Natural killer cell treated with Interleukin-12 subunit alpha and Interleukin-12 subunit beta and Interleukin-15 and Interleukin-18, amount 100 ng/mL, for 72 hours (primary cell): ENCODE data around the gene ADAMTS12. TPM values are rescaled to one million over a fixed set of nuclear protein-coding genes. Genes with fewer than 3 reads are reported as not detected.

Source experiments
- ATAC-seq, 2 donors: fragments of 150-1000 bp; cut with Tn5 transposase in 1 of 2; sonication (Bioruptor Pico), chemical (Tn5 transposase) in 1 of 2; 2 replicates each; pipeline ENCODE4 v1.10.0; 2021
- DNase-seq: peaks from one replicate; pipeline ENCODE4 v3.0.0; 2022; ENCODE audit warnings: low spot score
- H3K27ac Mint-ChIP-seq, 2 donors: 1 replicate in 1 of 2; 2 replicates in 1 of 2; pipeline ENCODE4 v1.8.0; 2022; ENCODE audit warnings: mixed read lengths in 2 of 2, mild to moderate bottlenecking in 1 of 2, moderate library complexity in 1 of 2
- H3K27me3 Mint-ChIP-seq, 2 donors: 1 replicate in 1 of 2; 2 replicates in 1 of 2; pipeline ENCODE4 v1.8.0; 2022; ENCODE audit warnings: mixed read lengths in 2 of 2
- H3K36me3 Mint-ChIP-seq: one replicate; pipeline ENCODE4 v1.8.0; 2022; ENCODE audit warnings: mixed read lengths
- H3K4me1 Mint-ChIP-seq, 2 donors: 1 replicate in 1 of 2; 2 replicates in 1 of 2; pipeline ENCODE4 v1.8.0; 2022; ENCODE audit warnings: low read depth in 2 of 2, mixed read lengths in 2 of 2, mild to moderate bottlenecking in 1 of 2
- H3K4me3 Mint-ChIP-seq: one replicate; pipeline ENCODE4 v1.8.0; 2022; ENCODE audit warnings: mixed read lengths
- H3K9me3 Mint-ChIP-seq: 2 replicates; pipeline ENCODE4 v1.8.0; 2022; ENCODE audit warnings: mixed read lengths
- total RNA-seq, 2 donors: library from RNA; stranded (reverse); gene quantifications; one replicate each; pipeline ENCODE4 v1.2.3, GENCODE V29; 2022

Gene ADAMTS12
- total RNA-seq, 2 donors from 2014 or later: not detected

- ATAC-seq (no peak), DNase-seq (no peak)
- no peak overlapping the region for H3K27ac Mint-ChIP-seq
- peaks cover 8 to 10% of the 10 kb centered on the region in 2 donors for H3K4me1 Mint-ChIP-seq
- H3K36me3 Mint-ChIP-seq: no peaks in the 10 kb centered on the region
- H3K27me3 Mint-ChIP-seq: peaks cover 3 to 8% of the 10 kb centered on the region in 2 donors
- H3K9me3 Mint-ChIP-seq: no peaks in the 10 kb centered on the region
- H3K4me3 Mint-ChIP-seq: no peak overlapping the region
Measured at GRCh38 chr5:33848554-33848953, 43.2 kb downstream of the ADAMTS12 start.

- Mint-ChIP-seq H3K4me3 (no peak overlapping the region), H3K36me3 (no peaks in the 10 kb centered on the region), H3K4me1 (peaks cover 10% of the 10 kb centered on the region in 2 donors), H3K9me3 (peaks cover 7% of the 10 kb centered on the region), H3K27me3 (peaks cover under 1 to 3% of the 10 kb centered on the region in 2 donors), H3K27ac (no peak overlapping the region)
- DNase-seq (no peak), ATAC-seq (no peak)
Measured at GRCh38 chr5:33846851-33847250, 44.9 kb downstream of the ADAMTS12 start.

- Mint-ChIP-seq H3K4me3 (no peak overlapping the region), H3K27me3 (no peaks in the 10 kb centered on the region), H3K9me3 (peaks cover 8% of the 10 kb centered on the region), H3K36me3 (no peaks in the 10 kb centered on the region), H3K27ac (no peak overlapping the region), H3K4me1 (peaks cover 6 to 8% of the 10 kb centered on the region in 2 donors)
- DNase-seq (no peak), ATAC-seq (no peak)
Measured at GRCh38 chr5:33843579-33843978, 48.2 kb downstream of the ADAMTS12 start.

GRCh38 chr5:33842456-33842855 is 49.3 kb downstream of the ADAMTS12 start:
- H3K4me3 Mint-ChIP-seq: no peak overlapping the region
- no peaks in the 10 kb centered on the region for H3K27me3 Mint-ChIP-seq
- H3K27ac Mint-ChIP-seq: no peak overlapping the region
- ATAC-seq (no peak), DNase-seq (no peak)
- H3K9me3 Mint-ChIP-seq: peaks cover 8% of the 10 kb centered on the region
- peaks cover 6 to 8% of the 10 kb centered on the region in 2 donors for H3K4me1 Mint-ChIP-seq
- H3K36me3 Mint-ChIP-seq: no peaks in the 10 kb centered on the region

GRCh38 chr5:33841891-33842290 is 49.9 kb downstream of the ADAMTS12 start:
- no peaks in the 10 kb centered on the region for H3K27me3 Mint-ChIP-seq
- no peaks in the 10 kb centered on the region for H3K36me3 Mint-ChIP-seq
- DNase-seq (no peak), ATAC-seq (no peak)
- no peak overlapping the region for H3K4me3 Mint-ChIP-seq
- H3K27ac Mint-ChIP-seq: no peak overlapping the region
- H3K9me3 Mint-ChIP-seq: peaks cover 8% of the 10 kb centered on the region
- H3K4me1 Mint-ChIP-seq: peaks cover 6 to 8% of the 10 kb centered on the region in 2 donors

- ATAC-seq (peak; percentile 54 to 58), DNase-seq (no peak)
- Mint-ChIP-seq H3K36me3 (no peaks in the 10 kb centered on the region), H3K9me3 (peaks cover 8% of the 10 kb centered on the region), H3K27me3 (no peaks in the 10 kb centered on the region), H3K27ac (no peak overlapping the region), H3K4me3 (no peak overlapping the region), H3K4me1 (peaks cover 6 to 8% of the 10 kb centered on the region in 2 donors)
Measured at GRCh38 chr5:33840927-33841547, 50.8 kb downstream of the ADAMTS12 start.

- Mint-ChIP-seq H3K27me3 (no peaks in the 10 kb centered on the region), H3K9me3 (peaks cover 3% of the 10 kb centered on the region), H3K4me3 (no peak overlapping the region), H3K36me3 (no peaks in the 10 kb centered on the region), H3K27ac (no peak overlapping the region), H3K4me1 (peaks cover 6 to 8% of the 10 kb centered on the region in 2 donors)
- DNase-seq: no peak
- ATAC-seq: no peak
Measured at GRCh38 chr5:33837301-33837700, 54.5 kb downstream of the ADAMTS12 start.

- no peaks in the 10 kb centered on the region for H3K4me1 Mint-ChIP-seq
- no peak overlapping the region for H3K27ac Mint-ChIP-seq
Measured at GRCh38 chr5:33834334-33834733, 57.5 kb downstream of the ADAMTS12 start.

GRCh38 chr5:33833237-33833575 is 58.6 kb downstream of the ADAMTS12 start:
- DNase-seq (no peak), ATAC-seq (no peak)
- H3K36me3 Mint-ChIP-seq: no peaks in the 10 kb centered on the region
- no peaks in the 10 kb centered on the region for H3K4me1 Mint-ChIP-seq
- H3K27ac Mint-ChIP-seq: no peak overlapping the region
- H3K9me3 Mint-ChIP-seq: no peaks in the 10 kb centered on the region
- no peak overlapping the region for H3K4me3 Mint-ChIP-seq
- peaks cover 4 to 6% of the 10 kb centered on the region in 2 donors for H3K27me3 Mint-ChIP-seq

More at GRCh38 chr5:33834334-33834733, 57.5 kb downstream of the ADAMTS12 start:
- Mint-ChIP-seq H3K9me3 (no peaks in the 10 kb centered on the region), H3K36me3 (no peaks in the 10 kb centered on the region), H3K4me3 (no peak overlapping the region), H3K27me3 (peaks cover 0 to 5% of the 10 kb centered on the region in 2 donors)
- no peak for DNase-seq
- ATAC-seq: no peak

- DNase-seq (no peak), ATAC-seq (no peak)
- Mint-ChIP-seq H3K4me1 (no peaks in the 10 kb centered on the region), H3K4me3 (no peak overlapping the region), H3K9me3 (no peaks in the 10 kb centered on the region), H3K27ac (no peak overlapping the region), H3K36me3 (no peaks in the 10 kb centered on the region), H3K27me3 (peaks cover 6 to 8% of the 10 kb centered on the region in 2 donors)
Measured at GRCh38 chr5:33832404-33833236, 59.2 kb downstream of the ADAMTS12 start.

GRCh38 chr5:33831041-33831440 is 60.7 kb downstream of the ADAMTS12 start:
- ATAC-seq (no peak), DNase-seq (no peak)
- Mint-ChIP-seq H3K27me3 (peaks cover 6 to 8% of the 10 kb centered on the region in 2 donors), H3K36me3 (no peaks in the 10 kb centered on the region), H3K27ac (no peak overlapping the region), H3K4me1 (no peaks in the 10 kb centered on the region), H3K9me3 (no peaks in the 10 kb centered on the region), H3K4me3 (no peak overlapping the region)

- DNase-seq: no peak
- Mint-ChIP-seq H3K4me1 (no peaks in the 10 kb centered on the region), H3K27ac (no peak overlapping the region), H3K4me3 (no peak overlapping the region), H3K27me3 (peaks cover 6 to 8% of the 10 kb centered on the region in 2 donors), H3K36me3 (no peaks in the 10 kb centered on the region), H3K9me3 (no peaks in the 10 kb centered on the region)
- ATAC-seq: no peak
Measured at GRCh38 chr5:33829430-33829829, 62.4 kb downstream of the ADAMTS12 start.

GRCh38 chr5:33828626-33829308 is 63.0 kb downstream of the ADAMTS12 start:
- Mint-ChIP-seq H3K9me3 (no peaks in the 10 kb centered on the region), H3K27me3 (peaks cover 6 to 8% of the 10 kb centered on the region in 2 donors), H3K4me3 (no peak overlapping the region), H3K36me3 (no peaks in the 10 kb centered on the region), H3K4me1 (no peaks in the 10 kb centered on the region), H3K27ac (no peak overlapping the region)
- DNase-seq (no peak), ATAC-seq (no peak)

- H3K4me1 Mint-ChIP-seq: no peaks in the 10 kb centered on the region
- peaks cover 6 to 12% of the 10 kb centered on the region in 2 donors for H3K27me3 Mint-ChIP-seq
- no peaks in the 10 kb centered on the region for H3K36me3 Mint-ChIP-seq
- DNase-seq: no peak
- no peak overlapping the region for H3K4me3 Mint-ChIP-seq
- no peak for ATAC-seq
- no peaks in the 10 kb centered on the region for H3K9me3 Mint-ChIP-seq
- H3K27ac Mint-ChIP-seq: no peak overlapping the region
Measured at GRCh38 chr5:33827885-33828284, 63.9 kb downstream of the ADAMTS12 start.
